Measurements from ENCODE around the gene TRAPPC10.
A peak's percentile ranks its signal among the peaks of the same experiment; 100 is the strongest.

The TRAPPC10 gene

DNA sequence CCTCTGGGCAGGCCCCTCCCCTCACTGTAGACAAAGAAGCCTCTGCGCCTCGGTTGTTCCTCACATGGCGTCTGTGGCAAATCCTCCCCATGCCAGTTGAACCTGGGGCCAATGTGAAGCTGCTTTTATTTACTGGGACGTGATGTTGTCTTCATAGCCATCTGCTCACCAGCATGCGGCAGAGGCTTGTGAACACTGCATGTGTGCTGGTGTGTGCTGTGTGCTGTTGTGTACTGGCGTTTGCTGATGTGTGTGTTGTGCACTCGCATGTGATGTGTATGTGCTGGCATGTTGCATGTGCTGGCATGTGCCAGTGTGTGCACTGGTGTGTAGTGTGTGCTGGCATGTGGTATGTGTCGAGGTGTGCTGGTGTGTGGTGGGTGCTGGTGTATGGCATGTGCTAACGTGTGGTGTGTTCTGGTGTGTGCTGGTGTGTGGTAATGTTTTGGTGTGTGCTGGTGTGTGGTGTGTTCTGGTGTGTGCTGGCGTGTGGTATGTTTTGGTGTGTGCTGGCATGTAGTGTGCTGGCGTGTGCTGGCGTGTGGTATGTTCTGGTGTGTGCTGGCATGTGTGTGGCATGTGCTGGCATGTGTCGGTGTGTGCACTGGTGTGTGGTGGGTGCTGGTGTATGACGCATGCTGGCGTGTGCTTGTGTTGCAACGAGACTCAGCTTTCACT lies 37.2 kb upstream of the TRAPPC10 start:
- no peaks in the 10 kb centered on the region for H3K36me3 ChIP-seq (ENCODE audit: insufficient read depth, low read depth, low read length)

DNA sequence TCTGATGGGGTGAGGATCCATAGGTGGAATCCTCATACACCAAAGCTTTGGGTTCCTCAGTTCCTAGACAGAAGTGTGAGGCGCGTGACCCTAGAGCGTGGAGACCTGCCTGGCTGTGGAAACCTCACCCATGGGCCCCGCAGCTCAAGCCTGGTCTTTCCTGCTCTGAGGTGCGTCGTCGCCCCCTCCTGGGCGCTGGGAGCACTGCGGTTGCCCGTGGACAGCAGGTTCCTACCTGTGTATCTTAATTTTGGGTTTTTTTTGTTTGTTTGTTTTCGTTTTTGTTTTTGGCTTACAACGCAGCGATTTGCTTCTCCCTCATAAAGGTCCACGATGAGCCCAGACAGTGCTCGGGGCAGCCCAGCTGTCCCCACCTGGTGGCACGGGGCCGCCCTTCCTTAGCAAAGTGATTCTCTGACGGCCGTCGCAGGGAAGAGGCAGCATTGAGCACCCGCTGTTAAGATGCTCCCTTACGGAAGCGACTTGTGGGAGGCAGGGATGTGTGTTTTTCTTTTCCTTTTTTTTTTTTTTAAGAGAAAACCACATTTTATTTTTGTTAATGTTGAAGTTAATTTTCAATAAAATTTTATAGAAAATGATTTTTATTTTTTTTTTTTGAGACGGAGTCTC lies 36.5 kb upstream of the TRAPPC10 start:
- Histone ChIP-seq H3K9ac (ENCODE audit: low read depth, low read length) (no peak overlapping the region), H3K27ac (ENCODE audit: low read length) (no peak overlapping the region), H3K27me3 (ENCODE audit: insufficient read depth, low read length) (no peaks in the 10 kb centered on the region), H3K9me3 (ENCODE audit: insufficient read depth, low read depth, low read length) (no peaks in the 10 kb centered on the region), H3K36me3 (ENCODE audit: insufficient read depth, low read depth, low read length) (no peaks in the 10 kb centered on the region), H3K4me1 (ENCODE audit: insufficient read depth, low read length) (no peaks in the 10 kb centered on the region), H3K4me3 (ENCODE audit: low read length) (peak overlapping the region; percentile 60; the same call in 1 of the 2 replicates)

More for the DNA sequence above, 37.2 kb upstream of the TRAPPC10 start:
- no peak overlapping the region for H3K4me3 ChIP-seq (ENCODE audit: low read length)
- no peak overlapping the region for H3K27ac ChIP-seq (ENCODE audit: low read length)
- no peaks in the 10 kb centered on the region for H3K4me1 ChIP-seq (ENCODE audit: insufficient read depth, low read length)
- H3K27me3 ChIP-seq (ENCODE audit: insufficient read depth, low read length), result no peaks in the 10 kb centered on the region
- no peaks in the 10 kb centered on the region for H3K9me3 ChIP-seq (ENCODE audit: insufficient read depth, low read depth, low read length)
- no peak overlapping the region for H3K9ac ChIP-seq (ENCODE audit: low read depth, low read length)

DNA sequence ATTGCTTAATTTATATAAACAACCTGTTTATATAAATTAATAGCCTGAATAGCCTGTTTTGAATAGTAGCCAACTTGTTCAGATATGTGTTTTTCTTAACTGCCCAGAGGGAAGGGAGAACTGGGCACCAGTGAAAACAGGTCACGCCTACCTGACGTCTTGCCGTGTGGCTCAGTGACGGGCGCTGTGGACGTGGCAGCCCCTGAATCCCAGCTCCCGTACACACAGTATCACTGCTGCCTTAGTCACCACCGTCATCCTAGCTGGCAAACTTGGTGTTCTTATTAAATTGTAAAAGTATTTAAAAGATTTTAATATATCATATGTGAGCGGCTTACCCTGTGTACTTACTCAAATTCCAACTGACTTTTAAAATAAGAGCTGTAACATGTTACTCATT lies 35.4 kb upstream of the TRAPPC10 start:
- H3K27me3 ChIP-seq (ENCODE audit: insufficient read depth, low read length), result no peaks in the 10 kb centered on the region
- no peak overlapping the region for H3K27ac ChIP-seq (ENCODE audit: low read length)
- no peak overlapping the region for H3K9ac ChIP-seq (ENCODE audit: low read depth, low read length)
- H3K36me3 ChIP-seq (ENCODE audit: insufficient read depth, low read depth, low read length), result no peaks in the 10 kb centered on the region
- H3K4me3 ChIP-seq (ENCODE audit: low read length), result no peak overlapping the region
- no peaks in the 10 kb centered on the region for H3K9me3 ChIP-seq (ENCODE audit: insufficient read depth, low read depth, low read length)
- H3K4me1 ChIP-seq (ENCODE audit: insufficient read depth, low read length), result no peaks in the 10 kb centered on the region

DNA sequence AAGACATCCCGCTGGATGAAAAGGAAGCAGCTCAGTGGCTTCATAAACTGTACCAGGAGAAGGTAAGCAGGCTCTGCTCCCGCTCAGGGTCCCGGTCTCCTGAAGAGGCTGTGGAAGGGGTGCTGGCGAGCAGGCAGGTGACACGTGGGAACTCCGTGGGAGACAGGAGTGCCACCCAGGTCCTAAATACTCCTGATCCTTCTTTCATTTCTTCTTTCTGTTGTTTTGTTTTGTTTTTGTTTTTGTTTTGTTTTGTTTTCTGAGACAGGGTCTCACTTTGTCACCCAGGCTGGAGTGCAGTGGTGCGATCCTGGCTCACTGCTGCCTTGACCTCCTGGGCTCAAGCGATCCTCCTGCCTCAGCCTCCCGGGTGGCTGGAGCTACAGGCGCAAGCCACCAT lies 34.0 kb upstream of the TRAPPC10 start:
- H3K27ac ChIP-seq (ENCODE audit: low read length), result no peak overlapping the region
- H3K36me3 ChIP-seq (ENCODE audit: insufficient read depth, low read depth, low read length), result no peaks in the 10 kb centered on the region
- no peaks in the 10 kb centered on the region for H3K4me1 ChIP-seq (ENCODE audit: insufficient read depth, low read length)
- H3K9ac ChIP-seq (ENCODE audit: low read depth, low read length), result no peak overlapping the region
- H3K9me3 ChIP-seq (ENCODE audit: insufficient read depth, low read depth, low read length), result no peaks in the 10 kb centered on the region
- H3K4me3 ChIP-seq (ENCODE audit: low read length), result no peak overlapping the region
- no peaks in the 10 kb centered on the region for H3K27me3 ChIP-seq (ENCODE audit: insufficient read depth, low read length)

DNA sequence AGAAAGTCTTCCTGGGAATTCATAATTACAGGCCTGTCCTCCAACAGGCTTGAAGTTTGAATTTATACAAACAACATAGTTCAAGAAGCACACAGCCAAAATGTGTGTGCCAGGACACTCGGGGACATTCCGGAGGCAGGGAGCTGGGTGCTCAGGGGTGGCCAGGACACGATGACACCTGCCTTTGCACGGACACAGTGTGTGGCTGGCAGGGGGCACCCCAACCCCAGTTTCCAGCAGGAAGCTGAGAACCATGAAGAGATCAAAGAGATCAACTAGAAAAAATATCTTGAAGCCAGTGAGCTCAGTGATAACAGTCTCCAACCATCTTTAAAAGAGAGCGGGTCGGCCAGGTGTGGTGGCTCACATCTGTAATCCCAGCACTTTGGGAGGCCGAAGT lies 32.5 kb upstream of the TRAPPC10 start:
- H3K27ac ChIP-seq (ENCODE audit: low read length), result no peak overlapping the region
- H3K9ac ChIP-seq (ENCODE audit: low read depth, low read length), result no peak overlapping the region
- no peaks in the 10 kb centered on the region for H3K4me1 ChIP-seq (ENCODE audit: insufficient read depth, low read length)
- H3K9me3 ChIP-seq (ENCODE audit: insufficient read depth, low read depth, low read length), result no peaks in the 10 kb centered on the region
- H3K4me3 ChIP-seq (ENCODE audit: low read length), result no peak overlapping the region
- no peaks in the 10 kb centered on the region for H3K27me3 ChIP-seq (ENCODE audit: insufficient read depth, low read length)
- H3K36me3 ChIP-seq (ENCODE audit: insufficient read depth, low read depth, low read length), result no peaks in the 10 kb centered on the region

DNA sequence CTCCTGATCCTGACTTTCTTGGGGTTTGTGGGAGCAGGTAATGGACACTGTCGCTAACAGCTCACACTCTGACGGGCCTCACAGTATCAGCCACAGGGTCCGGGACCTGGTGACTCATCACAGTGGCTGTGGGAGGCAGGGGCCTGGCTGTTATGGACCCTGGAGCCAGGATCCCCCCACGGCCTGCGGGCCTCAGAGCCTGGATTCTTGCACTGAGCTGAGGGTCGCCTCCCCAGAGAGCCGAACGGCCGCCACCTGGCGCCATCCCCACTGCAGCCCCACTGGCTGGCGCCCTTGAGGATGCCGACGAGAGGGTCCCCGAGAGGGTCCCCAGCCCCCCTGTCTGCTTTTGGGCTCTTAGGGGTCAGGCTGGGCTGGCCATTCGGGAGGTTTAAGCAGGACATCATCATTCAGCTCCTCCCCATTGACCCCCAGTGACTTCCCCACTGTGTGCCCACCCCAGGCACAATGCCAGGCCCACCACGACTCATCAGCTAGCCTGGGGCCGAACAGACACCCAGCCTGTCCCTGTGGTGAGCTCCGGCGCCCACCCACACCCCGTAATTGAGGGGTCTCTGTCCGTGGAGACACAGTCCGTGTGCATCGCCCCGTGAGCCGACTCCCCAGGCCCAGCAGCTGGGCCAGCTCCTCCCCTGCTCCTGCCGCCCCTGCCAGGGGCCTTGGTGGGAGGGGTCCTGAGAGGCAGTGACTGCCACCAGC lies 30.8 kb upstream of the TRAPPC10 start:
- Histone ChIP-seq H3K27me3 (ENCODE audit: insufficient read depth, low read length) (peaks cover 5% of the 10 kb centered on the region; the same call in 1 of the 2 replicates), H3K36me3 (ENCODE audit: insufficient read depth, low read depth, low read length) (no peaks in the 10 kb centered on the region), H3K9me3 (ENCODE audit: insufficient read depth, low read depth, low read length) (no peaks in the 10 kb centered on the region), H3K27ac (ENCODE audit: low read length) (no peak overlapping the region), H3K9ac (ENCODE audit: low read depth, low read length) (no peak overlapping the region), H3K4me1 (ENCODE audit: insufficient read depth, low read length) (peaks cover 3% of the 10 kb centered on the region; the same call in 1 of the 2 replicates), H3K4me3 (ENCODE audit: low read length) (no peak overlapping the region)

DNA sequence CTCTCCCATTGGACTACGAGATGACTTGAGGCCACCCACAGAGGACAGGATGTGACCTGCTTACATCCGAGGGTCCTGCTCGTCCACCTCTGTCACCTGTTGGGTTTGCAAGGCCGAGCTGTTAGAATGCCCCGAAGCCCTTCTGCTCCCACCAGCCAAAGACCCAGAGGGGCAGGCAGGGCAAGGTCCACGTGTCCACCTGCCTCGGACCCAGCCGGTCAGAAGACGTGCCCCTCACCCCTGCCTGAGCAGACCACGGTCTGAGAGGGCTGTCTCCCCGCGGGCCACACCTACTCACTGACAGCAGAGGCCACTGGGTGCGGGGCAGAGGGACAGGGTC lies 30.3 kb upstream of the TRAPPC10 start:
- Histone ChIP-seq H3K36me3 (ENCODE audit: insufficient read depth, low read depth, low read length) (no peaks in the 10 kb centered on the region), H3K27ac (ENCODE audit: low read length) (no peak overlapping the region), H3K4me1 (ENCODE audit: insufficient read depth, low read length) (peaks cover 3% of the 10 kb centered on the region; the same call in 1 of the 2 replicates), H3K9me3 (ENCODE audit: insufficient read depth, low read depth, low read length) (no peaks in the 10 kb centered on the region), H3K4me3 (ENCODE audit: low read length) (no peak overlapping the region), H3K27me3 (ENCODE audit: insufficient read depth, low read length) (peaks cover 7% of the 10 kb centered on the region; the same call in 1 of the 2 replicates), H3K9ac (ENCODE audit: low read depth, low read length) (no peak overlapping the region)

DNA sequence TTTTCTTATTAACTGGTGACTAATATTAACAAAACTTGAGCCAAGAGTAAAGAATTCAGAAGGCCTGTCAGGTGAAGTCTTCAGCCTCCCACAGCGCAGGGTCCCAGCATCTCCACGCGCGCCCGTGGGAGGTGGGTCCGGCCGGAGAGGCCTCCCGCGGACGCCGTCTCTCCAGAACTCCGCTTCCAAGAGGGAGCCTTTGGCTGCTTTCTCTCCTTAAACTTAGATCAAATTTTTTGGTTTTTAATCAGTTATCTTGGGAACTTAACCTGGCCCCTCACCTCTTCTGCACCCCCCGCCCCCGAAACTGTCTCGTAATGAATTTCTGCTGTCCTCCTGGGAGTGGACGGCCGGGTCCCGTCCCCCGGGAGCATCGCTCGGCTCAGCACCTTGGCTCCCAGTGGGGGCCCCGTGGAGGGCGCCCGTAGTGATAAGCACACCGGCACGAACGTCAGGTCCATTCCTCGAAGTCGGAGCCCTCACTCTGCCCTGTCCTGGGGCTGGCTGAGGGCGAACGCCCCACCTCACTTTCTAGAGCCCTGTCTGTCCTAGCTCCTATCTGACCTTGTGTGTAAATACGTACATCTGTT lies 29.5 kb upstream of the TRAPPC10 start:
- H3K27ac ChIP-seq (ENCODE audit: low read length), result no peak overlapping the region

DNA sequence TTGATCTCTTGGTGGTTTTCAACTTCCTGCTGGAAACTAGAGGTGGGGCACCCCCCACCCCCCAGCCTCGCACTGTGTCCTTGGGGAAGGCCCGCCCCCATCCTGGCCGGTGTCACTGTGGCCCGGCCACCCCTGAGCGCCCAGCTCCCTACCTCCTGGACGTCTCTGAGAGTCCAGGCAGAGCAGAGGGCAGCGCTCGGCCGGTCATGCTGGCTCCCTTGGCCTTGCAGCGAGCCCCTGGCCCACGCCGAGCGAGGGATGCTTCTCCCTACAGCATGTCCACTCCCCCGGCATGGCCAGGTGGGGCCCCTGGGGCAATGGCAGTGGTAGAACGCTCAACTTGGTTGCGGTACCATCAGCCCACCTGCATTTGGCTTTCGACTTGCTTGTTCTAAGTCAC lies 28.7 kb upstream of the TRAPPC10 start:
- H3K27ac ChIP-seq (ENCODE audit: low read length), result no peak overlapping the region
- H3K27me3 ChIP-seq (ENCODE audit: insufficient read depth, low read length), result peaks cover 7% of the 10 kb centered on the region; the same call in 1 of the 2 replicates
- no peak overlapping the region for H3K9ac ChIP-seq (ENCODE audit: low read depth, low read length)
- H3K9me3 ChIP-seq (ENCODE audit: insufficient read depth, low read depth, low read length), result no peaks in the 10 kb centered on the region
- no peak overlapping the region for H3K4me3 ChIP-seq (ENCODE audit: low read length)
- peaks cover 3% of the 10 kb centered on the region; the same call in 1 of the 2 replicates for H3K4me1 ChIP-seq (ENCODE audit: insufficient read depth, low read length)
- H3K36me3 ChIP-seq (ENCODE audit: insufficient read depth, low read depth, low read length), result no peaks in the 10 kb centered on the region

More for the DNA sequence above, 29.5 kb upstream of the TRAPPC10 start:
- no peaks in the 10 kb centered on the region for H3K36me3 ChIP-seq (ENCODE audit: insufficient read depth, low read depth, low read length)
- H3K4me1 ChIP-seq (ENCODE audit: insufficient read depth, low read length), result peaks cover 3% of the 10 kb centered on the region; the same call in 1 of the 2 replicates
- peaks cover 7% of the 10 kb centered on the region; the same call in 1 of the 2 replicates for H3K27me3 ChIP-seq (ENCODE audit: insufficient read depth, low read length)
- H3K4me3 ChIP-seq (ENCODE audit: low read length), result no peak overlapping the region
- no peak overlapping the region for H3K9ac ChIP-seq (ENCODE audit: low read depth, low read length)
- H3K9me3 ChIP-seq (ENCODE audit: insufficient read depth, low read depth, low read length), result no peaks in the 10 kb centered on the region

DNA sequence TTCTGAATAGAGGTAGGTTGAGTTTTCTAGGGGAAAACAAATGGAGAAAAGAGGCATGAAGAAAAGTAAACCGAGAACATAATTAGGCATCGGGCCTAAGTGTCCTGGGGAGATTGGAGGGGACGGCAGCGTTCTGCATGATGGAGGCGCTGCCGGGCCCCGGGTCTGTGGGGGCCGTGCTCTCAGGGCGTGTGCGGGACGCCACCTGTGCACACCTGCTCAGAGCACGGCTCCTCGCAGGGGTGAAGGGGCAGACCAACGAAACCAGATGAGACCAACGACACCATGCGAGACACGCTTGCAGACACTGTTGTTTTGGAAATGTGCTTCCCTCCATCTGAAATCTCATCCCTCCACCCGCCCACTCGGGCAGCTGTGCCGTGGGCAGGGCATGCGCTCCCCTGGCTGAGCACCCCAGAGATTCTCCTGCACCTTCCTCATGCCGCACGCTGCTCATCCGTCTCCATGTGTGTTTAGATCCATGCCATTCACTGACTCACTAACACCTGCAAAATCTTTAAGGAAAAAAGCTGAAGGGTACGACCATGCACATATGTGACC lies 28.2 kb upstream of the TRAPPC10 start:
- H3K36me3 ChIP-seq (ENCODE audit: insufficient read depth, low read depth, low read length), result no peaks in the 10 kb centered on the region
- no peaks in the 10 kb centered on the region for H3K9me3 ChIP-seq (ENCODE audit: insufficient read depth, low read depth, low read length)
- peaks cover 3% of the 10 kb centered on the region; the same call in 1 of the 2 replicates for H3K4me1 ChIP-seq (ENCODE audit: insufficient read depth, low read length)
- peaks cover 7% of the 10 kb centered on the region; the same call in 1 of the 2 replicates for H3K27me3 ChIP-seq (ENCODE audit: insufficient read depth, low read length)
- H3K9ac ChIP-seq (ENCODE audit: low read depth, low read length), result no peak overlapping the region
- H3K27ac ChIP-seq (ENCODE audit: low read length), result no peak overlapping the region
- H3K4me3 ChIP-seq (ENCODE audit: low read length), result no peak overlapping the region

DNA sequence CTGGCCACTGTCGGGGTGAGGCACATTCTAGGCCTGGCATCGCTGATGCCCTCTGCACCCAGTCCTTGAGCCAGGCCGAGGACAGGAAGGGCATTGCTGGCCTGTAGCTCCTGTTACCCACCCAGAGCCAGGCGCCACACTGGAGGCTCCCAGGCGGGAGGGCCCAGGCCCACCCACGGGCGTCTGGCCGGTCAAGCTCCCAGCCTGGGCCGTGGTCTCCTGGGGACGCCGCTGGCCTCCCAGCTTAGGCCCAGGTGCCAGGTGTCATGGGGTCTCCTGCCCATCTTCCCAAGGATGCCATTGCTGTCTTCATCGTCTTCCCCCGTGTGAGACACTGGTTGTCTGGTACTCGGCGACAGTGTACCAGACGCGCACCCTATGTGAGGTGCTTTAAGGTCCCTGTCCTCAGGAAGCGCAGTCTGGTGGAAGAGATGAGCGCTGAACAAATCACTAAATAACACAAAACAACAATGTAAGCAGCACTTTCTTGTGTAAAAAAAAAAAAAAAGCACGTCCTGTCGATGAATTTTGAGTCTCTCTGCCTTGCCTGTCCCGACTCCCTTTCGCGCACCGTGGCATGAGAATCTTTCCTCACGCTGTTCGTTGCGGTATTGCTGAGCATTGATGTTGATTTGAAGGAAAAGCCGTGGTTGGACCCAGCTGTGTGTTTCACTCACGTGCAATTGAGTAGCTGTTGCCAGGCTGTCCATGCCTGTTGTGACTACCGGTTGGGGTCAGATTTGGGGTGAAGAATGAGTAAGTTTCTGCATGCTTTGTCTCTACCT lies 27.0 kb upstream of the TRAPPC10 start:
- Histone ChIP-seq H3K27me3 (ENCODE audit: insufficient read depth, low read length) (peaks cover 7% of the 10 kb centered on the region; the same call in 1 of the 2 replicates), H3K9ac (ENCODE audit: low read depth, low read length) (peak overlapping the region; percentile 47; the same call in 1 of the 2 replicates), H3K27ac (ENCODE audit: low read length) (no peak overlapping the region), H3K36me3 (ENCODE audit: insufficient read depth, low read depth, low read length) (no peaks in the 10 kb centered on the region), H3K4me3 (ENCODE audit: low read length) (peak overlapping the region; percentile 70; the same call in 1 of the 2 replicates), H3K9me3 (ENCODE audit: insufficient read depth, low read depth, low read length) (no peaks in the 10 kb centered on the region), H3K4me1 (ENCODE audit: insufficient read depth, low read length) (peaks cover 3% of the 10 kb centered on the region; the same call in 1 of the 2 replicates)
